HepG2 (cell line): ENCODE data around the gene FLT3LG. TPM values are rescaled to one million over a fixed set of nuclear protein-coding genes. Genes with fewer than 3 reads are reported as not detected.
A peak's percentile ranks its signal among the peaks of the same experiment; 100 is the strongest.

Source experiments
- AGO1 ChIP-seq: fragments of 200-400 bp; formaldehyde crosslinking; IDR thresholded peaks from 2 replicates; pipeline ENCODE4 v1.6.1; 2017; ENCODE audit warnings: mild to moderate bottlenecking, low read depth, low read length, moderate library complexity; ENCODE audit not compliant: poor library complexity, severe bottlenecking
- ARNT ChIP-seq: fragments of 450-650 bp; IDR thresholded peaks from 2 replicates; pipeline ENCODE4 v1.6.1; 2017
- ATF6 ChIP-seq: sonication (generic); formaldehyde crosslinking; conservative IDR thresholded peaks from 2 replicates; pipeline ENCODE4 v1.4.0; 2020; ENCODE audit warnings: missing genetic modification reagents
- ATF7 ChIP-seq, 2 experiments: fragments of 450-650 bp in 1 of 2; sonication (generic) in 1 of 2; formaldehyde crosslinking in 1 of 2; IDR thresholded peaks; 2 replicates each; pipeline versions ENCODE4 v1.4.0 to v1.6.1; 2016 to 2020; ENCODE audit warnings: antibody characterized with exemption in 1 of 2, mild to moderate bottlenecking in 1 of 2, missing genetic modification reagents in 1 of 2
- BHLHE40 ChIP-seq: IDR thresholded peaks from 2 replicates; pipeline ENCODE4 v1.6.1; 2011; ENCODE audit warnings: low read length, improper control_type of control experiment
- CHCHD3 ChIP-seq: sonication (generic); formaldehyde crosslinking; IDR thresholded peaks from 2 replicates; pipeline ENCODE4 v1.8.0; 2022; ENCODE audit warnings: mild to moderate bottlenecking, missing genetic modification reagents, moderate library complexity
- DBP ChIP-seq: sonication (generic); formaldehyde crosslinking; IDR thresholded peaks from 2 replicates; pipeline ENCODE4 v1.4.0; 2020; ENCODE audit warnings: missing genetic modification reagents; ENCODE audit errors: not compliant biosample characterization
- DRAP1 ChIP-seq: IDR thresholded peaks from 2 replicates; pipeline ENCODE4 v1.6.1; 2016; ENCODE audit warnings: missing genetic modification reagents, missing compliant biosample characterization
- ETV5 ChIP-seq: IDR thresholded peaks from 2 replicates; pipeline ENCODE4 v1.6.1; 2018; ENCODE audit warnings: missing biosample characterization, missing genetic modification reagents, inconsistent platforms, borderline replicate concordance
- MXI1 ChIP-seq: IDR thresholded peaks from 3 replicates; pipeline ENCODE4 v1.6.1; 2012; ENCODE audit warnings: low read depth, low read length, inconsistent platforms, borderline replicate concordance
- MYC ChIP-seq: sonication (generic); formaldehyde crosslinking; IDR thresholded peaks from 2 replicates; pipeline ENCODE4 v1.9.0; 2021; ENCODE audit warnings: missing genetic modification reagents, borderline replicate concordance
- NFIC ChIP-seq: IDR thresholded peaks from 2 replicates; pipeline ENCODE4 v1.6.1; 2012; ENCODE audit warnings: mild to moderate bottlenecking, low read length, inconsistent platforms
- WIZ ChIP-seq: sonication (generic); formaldehyde crosslinking; IDR thresholded peaks from 2 replicates; pipeline ENCODE4 v1.5.1; 2020; ENCODE audit warnings: mild to moderate bottlenecking, missing genetic modification reagents
- ZFP36L1 ChIP-seq: sonication (generic); formaldehyde crosslinking; IDR thresholded peaks from 2 replicates; pipeline ENCODE4 v1.8.0; 2022; ENCODE audit warnings: mild to moderate bottlenecking, missing genetic modification reagents, moderate library complexity
- ZNF18 ChIP-seq: sonication (generic); formaldehyde crosslinking; IDR thresholded peaks from 2 replicates; pipeline ENCODE4 v1.8.0; 2022; ENCODE audit warnings: mild to moderate bottlenecking, missing genetic modification reagents; ENCODE audit not compliant: insufficient replicate concordance
- ZNF224 ChIP-seq: sonication (generic); formaldehyde crosslinking; IDR thresholded peaks from 2 replicates; pipeline ENCODE4 v1.5.0; 2020; ENCODE audit warnings: mild to moderate bottlenecking, missing genetic modification reagents
- ZNF317 ChIP-seq: sonication (generic); formaldehyde crosslinking; IDR thresholded peaks from 2 replicates; pipeline ENCODE4 v1.5.0; 2020; ENCODE audit warnings: mild to moderate bottlenecking, missing genetic modification reagents
- ZNF335 ChIP-seq: sonication (generic); formaldehyde crosslinking; IDR thresholded peaks from 2 replicates; pipeline ENCODE4 v1.4.0; 2020; ENCODE audit warnings: missing genetic modification reagents
- ZNF577 ChIP-seq: sonication (generic); formaldehyde crosslinking; IDR thresholded peaks from 2 replicates; pipeline ENCODE4 v1.4.0; 2020; ENCODE audit warnings: mild to moderate bottlenecking, low read depth, missing genetic modification reagents, borderline replicate concordance
- ZNF644 ChIP-seq: IDR thresholded peaks from 2 replicates; pipeline ENCODE4 v1.6.1; 2016; ENCODE audit warnings: low read depth
- ZNF672 ChIP-seq: sonication (generic); formaldehyde crosslinking; IDR thresholded peaks from 2 replicates; pipeline ENCODE4 v1.8.1; 2022; ENCODE audit warnings: missing genetic modification reagents
- ZNF740 ChIP-seq: sonication (generic); formaldehyde crosslinking; IDR thresholded peaks from 2 replicates; pipeline ENCODE4 v1.4.0; 2020; ENCODE audit warnings: missing genetic modification reagents
- ZNF770 ChIP-seq: sonication (generic); formaldehyde crosslinking; IDR thresholded peaks from 2 replicates; pipeline ENCODE4 v1.5.0; 2020; ENCODE audit warnings: mild to moderate bottlenecking, missing genetic modification reagents
- polyA plus RNA-seq, 8 experiments: library from polyadenylated mRNA; depleted of rRNA in 3 of 8; stranded (reverse) in 7 of 8; unstranded in 1 of 8; fragments of >200 nt; fragmentation: Illumina TruSeq in 4 of 8; extraction: Trizol in 4 of 8; gene quantifications; 2 replicates each; pipeline versions ENCODE4 v1.2.1 to v1.2.3, GENCODE V29; 2011 to 2016; ENCODE audit warnings: low read depth in 4 of 8, missing spikeins in 1 of 8, mixed read lengths in 1 of 8; ENCODE audit not compliant: insufficient read depth in 1 of 8
- total RNA-seq, 5 experiments: library from RNA; depleted of rRNA; stranded (reverse); fragments of >200 nt; fragmentation: Illumina TruSeq; extraction: Trizol; gene quantifications; 2 replicates each; pipeline ENCODE4 v1.2.3, GENCODE V29; 2016; ENCODE audit warnings: low read depth in 1 of 5

Gene FLT3LG
- total and polyA plus RNA-seq, 2 of the 13 experiments (the other 11 are each of a cell fraction or from before 2014, with no cell fraction given): 1.5 to 2.6 TPM

- TF ChIP-seq DRAP1 (0 out of 2 replicates have a peak, but pooled peaks have one; percentile 14), ZNF335 (CRISPR knock-in tag) (no peak), ATF7 (IDR thresholded peaks at IDR 0.05) (no peak), ATF7 (CRISPR knock-in tag; IDR thresholded peaks at IDR 0.05) (no peak), ATF6 (CRISPR knock-in tag) (no peak), BHLHE40 (peak; percentile 64), ZFP36L1 (CRISPR knock-in tag) (no peak), DBP (CRISPR knock-in tag) (no peak), ZNF672 (CRISPR knock-in tag) (no peak), ZNF740 (CRISPR knock-in tag) (no peak), ZNF224 (CRISPR knock-in tag) (no peak), MXI1 (peak; percentile 78; the same call in 1 of the 3 replicates), ZNF770 (no peak), NFIC (no peak), ETV5 (CRISPR knock-in tag) (no peak), ZNF317 (CRISPR knock-in tag) (no peak), WIZ (CRISPR knock-in tag) (no peak), AGO1 (no peak), ARNT (no peak), ZNF577 (CRISPR knock-in tag) (no peak), ZNF18 (CRISPR knock-in tag) (peak; percentile 5), CHCHD3 (CRISPR knock-in tag) (no peak), ZNF644 (no peak), MYC (peak; percentile 75; the same call in 1 of the 2 replicates)
These were observed 23.2 kb downstream of the FLT3LG start (continued) for GRCh38 chr19:49497047-49497788.
